ENCODE data around the gene CES2.
"Not testable (repeated sequence)": the region's sequence is repeated elsewhere in the genome, so short reads cannot be mapped to it uniquely, and the experiment has no call there.

Gene CES2, protein sequence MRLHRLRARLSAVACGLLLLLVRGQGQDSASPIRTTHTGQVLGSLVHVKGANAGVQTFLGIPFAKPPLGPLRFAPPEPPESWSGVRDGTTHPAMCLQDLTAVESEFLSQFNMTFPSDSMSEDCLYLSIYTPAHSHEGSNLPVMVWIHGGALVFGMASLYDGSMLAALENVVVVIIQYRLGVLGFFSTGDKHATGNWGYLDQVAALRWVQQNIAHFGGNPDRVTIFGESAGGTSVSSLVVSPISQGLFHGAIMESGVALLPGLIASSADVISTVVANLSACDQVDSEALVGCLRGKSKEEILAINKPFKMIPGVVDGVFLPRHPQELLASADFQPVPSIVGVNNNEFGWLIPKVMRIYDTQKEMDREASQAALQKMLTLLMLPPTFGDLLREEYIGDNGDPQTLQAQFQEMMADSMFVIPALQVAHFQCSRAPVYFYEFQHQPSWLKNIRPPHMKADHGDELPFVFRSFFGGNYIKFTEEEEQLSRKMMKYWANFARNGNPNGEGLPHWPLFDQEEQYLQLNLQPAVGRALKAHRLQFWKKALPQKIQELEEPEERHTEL

DNA sequence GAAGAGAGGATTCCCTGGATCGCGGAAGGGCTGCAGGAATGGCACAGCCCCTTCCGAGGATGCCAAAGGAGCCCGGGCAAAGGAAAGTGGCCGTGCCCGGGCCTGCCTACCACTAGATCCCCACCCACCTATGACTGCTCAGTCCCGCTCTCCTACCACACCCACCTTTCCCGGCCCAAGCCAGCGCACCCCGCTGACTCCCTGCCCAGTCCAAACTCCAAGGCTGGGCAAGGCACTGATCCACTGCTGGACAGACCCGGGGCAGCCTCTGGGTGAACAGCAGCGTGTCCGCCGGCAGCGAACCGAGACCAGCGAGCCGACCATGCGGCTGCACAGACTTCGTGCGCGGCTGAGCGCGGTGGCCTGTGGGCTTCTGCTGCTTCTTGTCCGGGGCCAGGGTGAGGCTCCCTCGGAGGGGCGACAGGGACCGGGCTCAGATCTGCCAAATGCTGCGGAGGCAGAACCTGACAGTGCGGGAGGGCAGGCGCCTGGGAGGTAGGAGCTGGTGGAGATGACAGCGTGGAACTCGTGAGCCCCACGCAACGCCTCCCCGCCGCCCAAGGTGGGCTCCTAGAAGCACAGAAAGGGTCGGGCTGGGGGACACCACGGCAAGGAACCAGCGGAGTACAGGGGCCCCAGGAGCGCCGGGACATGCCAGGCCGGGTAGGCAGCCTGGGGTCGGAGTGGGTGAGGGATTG lies at the start of gene CES2:
TSS of gene CES2 (plus strand) at position 203 of the 698 bp plus-strand sequence. CDS start at position 323, 120 bp downstream.
- DNase-seq = no peak

DNA sequence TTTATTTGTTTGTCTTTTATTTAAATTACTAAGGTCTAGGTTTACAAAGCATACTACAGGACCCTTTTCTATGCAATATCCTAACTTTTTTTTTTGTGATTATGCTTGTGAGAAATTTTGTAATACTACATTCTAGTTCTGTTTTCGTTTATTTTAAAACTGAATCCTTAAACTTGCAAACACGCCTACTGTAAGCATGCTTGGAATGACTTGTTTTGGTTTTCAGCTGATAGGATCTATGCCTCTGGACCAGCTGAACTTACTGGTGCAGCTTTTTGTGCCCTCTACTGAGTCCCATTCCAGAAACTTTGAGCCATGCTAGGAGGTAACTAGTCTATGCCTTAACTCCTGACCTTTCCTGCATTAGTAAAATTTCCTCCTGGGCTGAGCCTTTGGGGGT lies 49.0 kb upstream of the CES2 start:
- no peak for DNase-seq

DNA sequence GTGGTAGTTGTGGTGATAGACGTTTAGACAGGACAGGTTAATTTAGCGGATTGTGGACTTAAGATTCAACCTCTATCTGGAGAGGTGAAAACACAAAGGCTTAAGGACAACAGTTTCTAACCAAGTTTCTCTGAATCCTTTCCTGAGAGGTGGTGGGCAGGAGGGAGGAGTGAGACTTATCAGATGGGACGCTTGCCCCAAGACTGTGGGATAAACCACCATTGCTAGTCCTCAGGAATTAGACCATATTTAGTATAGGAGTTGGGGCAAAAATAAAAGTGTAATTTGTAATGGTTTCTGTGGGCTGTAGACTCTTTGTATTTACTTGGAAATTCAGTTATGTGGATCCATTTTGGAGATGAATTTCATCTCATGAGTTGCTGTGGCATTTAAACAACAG lies 48.4 kb upstream of the CES2 start:
- DNase-seq = no peak

DNA sequence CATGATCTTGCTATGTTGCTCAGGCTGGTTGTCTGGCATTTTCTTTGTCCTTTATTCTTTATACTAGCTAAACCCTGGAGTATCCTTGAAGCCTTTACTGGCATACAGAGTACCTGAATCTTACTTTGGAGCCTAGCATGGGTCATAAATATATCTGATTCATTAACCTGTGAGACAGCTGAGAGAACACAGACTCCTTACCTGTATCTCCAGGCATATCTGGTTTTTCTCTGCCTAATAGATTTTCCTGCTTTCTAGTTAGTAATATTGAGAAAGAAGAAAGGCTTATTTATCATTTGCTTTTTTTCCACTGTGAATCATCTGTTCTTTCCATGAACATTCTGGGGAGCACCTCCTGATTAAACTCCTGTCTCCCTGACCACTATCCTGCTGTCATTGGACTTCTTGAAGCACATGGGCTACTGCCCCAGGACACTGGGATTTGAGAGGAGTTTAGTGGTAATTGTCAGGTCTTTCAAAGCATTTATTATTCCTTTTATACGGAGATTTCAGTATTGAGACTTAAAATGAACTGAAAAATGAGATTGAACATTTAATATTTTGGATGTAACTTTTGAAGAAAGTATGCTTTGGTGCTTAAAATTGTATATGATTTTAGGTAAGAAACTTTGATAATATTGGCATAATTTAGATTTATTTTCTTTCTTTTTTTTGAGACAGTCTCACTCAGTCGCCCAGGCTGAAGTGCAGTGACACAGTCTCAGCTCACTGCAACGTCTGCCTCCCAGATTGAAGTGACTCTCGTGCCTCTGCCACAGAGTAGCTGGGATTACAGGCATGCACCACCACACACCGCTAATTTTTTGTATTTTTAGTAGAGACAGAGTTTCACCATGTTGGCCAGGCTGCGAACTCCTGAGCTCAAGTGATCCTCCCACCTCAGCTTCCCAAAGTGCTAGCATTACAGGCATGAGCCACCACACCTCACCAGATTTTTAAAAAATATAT lies 46.4 kb upstream of the CES2 start:
- no peak for DNase-seq

DNA sequence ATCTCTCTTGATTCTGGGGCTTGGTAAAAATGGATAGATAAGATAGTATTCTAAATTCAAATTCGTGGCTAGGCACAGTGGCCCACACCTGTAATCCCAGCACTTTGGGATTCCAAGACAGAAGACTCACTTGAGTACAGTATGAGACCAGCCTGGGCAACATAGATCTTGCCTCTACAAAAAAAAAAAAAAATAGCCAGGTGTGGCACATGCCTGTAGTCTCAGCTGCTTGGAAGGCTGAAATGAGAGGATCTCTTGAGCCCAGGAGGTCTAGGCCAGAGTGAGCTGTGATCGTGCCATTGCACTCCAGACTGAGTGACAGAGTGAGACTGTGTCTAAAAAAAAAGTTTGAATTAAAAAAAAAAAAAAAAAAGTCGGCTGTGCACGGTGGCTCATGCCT lies 45.7 kb upstream of the CES2 start:
- no peak for DNase-seq

DNA sequence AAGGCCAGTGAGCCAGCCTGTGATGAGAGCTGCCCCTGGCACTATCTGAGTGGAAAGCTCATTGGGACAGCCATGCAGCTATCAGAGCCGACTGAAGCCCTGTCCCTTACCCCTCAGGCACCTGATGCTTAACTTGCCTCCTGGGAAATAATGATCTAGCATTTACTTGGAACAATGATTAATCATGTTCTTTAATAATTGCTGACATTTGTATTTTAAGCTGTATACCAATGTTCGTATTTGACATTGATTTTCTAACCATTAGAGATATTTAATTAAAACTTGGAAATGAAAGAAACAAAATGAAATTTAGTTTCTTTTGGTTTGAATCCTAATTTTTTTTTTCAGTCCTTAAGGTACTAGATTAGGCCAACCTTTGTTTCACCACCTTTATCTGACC lies 44.5 kb upstream of the CES2 start:
- no peak for DNase-seq

DNA sequence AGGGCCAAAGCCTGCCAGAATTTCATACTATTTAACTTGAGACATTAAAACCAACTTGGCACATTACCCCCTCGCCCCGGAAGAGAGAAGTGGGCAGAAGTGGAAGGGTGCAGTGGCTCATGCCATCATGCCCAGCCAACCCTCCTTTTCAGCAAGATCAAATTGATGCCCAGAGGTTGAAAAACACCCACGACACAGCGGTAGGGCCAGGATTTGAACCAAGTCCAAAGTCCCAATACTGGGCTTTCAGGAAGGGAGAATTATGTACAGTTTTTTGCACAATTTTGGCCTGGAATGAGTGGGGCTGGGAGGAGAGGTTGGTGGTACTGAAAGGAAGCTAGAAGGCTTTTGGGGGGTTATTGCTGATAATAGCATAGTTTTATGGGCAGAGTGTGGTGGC lies 44.0 kb upstream of the CES2 start:
- DNase-seq = no peak

DNA sequence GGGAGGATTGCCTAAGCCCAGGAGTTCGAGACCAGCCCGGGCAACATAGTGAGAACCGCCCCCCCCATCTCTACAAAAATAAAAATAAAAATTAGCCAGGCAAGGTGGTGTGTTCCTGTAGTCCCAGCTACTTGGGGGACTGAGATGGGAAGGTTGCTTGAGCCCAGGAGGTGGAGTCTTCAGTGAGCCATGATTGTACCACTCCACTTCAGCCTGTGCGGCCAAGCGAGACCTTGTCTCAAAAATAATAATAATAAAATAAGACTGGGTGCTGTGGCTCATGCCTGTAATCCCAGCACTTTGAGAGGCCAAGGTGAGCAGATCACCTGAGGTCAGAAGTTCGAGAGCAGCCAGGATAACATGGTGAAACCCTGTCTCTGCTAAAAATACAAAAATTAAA lies 43.5 kb upstream of the CES2 start:
- no peak for DNase-seq

DNA sequence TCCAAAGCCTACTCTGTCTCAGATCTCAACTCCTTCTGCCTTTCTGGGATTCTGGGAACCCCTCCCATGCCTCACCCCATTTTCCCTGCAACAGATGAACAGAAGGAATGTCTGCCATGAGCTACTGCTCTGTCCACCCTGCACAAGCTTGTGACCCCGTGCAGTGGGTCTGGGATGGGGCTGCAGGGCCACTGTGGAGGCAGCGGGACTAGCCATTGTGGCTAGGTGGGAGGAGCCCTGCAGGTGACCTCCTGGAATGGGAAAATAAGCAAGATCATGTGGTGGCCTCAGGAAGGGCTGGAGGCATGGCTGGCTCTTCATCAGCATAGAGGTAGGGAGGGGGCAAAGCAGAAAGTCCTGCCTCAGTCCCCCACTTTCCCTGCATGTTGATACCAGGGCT lies 41.3 kb upstream of the CES2 start:
- no peak for DNase-seq

DNA sequence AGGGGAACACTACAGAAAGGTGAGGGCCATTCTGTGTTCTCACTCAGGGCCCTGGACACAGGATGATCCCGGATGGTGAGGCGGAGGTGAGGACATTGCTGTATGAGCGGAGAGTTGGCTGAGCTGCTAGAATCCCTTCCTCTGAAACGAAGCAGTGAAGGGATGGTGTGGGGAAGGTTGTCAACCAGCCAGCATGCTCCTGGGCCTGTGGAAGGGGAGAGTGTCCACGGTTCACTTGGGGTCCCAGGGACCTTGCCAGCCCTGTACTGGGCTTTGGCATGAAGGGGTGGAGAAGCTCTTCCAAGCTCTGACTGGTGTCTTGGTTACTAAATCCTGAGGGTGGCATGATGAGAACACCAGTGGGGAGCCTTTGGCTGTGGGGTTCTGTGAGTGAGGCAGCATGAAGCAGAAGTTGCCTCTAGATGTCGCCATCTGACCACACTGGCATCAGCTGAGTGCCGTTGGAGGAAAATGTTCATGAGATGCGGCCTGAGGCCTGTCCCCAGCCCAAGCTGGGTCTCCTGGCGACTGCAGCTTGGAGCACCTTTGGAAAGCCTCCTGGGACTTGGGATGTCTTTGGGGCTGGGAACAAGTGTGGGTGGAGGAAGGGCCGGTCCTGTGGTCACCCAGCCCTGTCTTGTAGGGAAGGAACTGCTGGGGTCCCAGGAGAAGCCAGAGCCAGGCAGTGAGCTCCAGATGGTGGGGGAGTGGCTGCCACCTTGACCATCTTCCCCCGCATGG lies 40.2 kb upstream of the CES2 start:
- DNase-seq = peak; percentile 62

DNA sequence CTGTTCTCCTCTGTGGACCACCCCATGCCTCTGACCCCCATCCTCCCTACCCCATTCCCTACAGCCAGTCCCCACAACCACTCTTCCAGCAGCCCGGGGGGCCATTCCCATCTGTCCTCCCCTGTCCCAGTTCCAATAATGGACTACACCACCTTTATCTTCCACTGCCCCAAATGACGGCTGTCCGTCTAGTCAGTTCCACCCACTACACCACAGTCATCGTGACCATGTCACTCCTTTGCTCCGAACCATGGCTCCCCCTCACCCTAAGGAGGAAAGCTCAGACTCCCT lies 39.7 kb upstream of the CES2 start:
- DNase-seq = no peak

DNA sequence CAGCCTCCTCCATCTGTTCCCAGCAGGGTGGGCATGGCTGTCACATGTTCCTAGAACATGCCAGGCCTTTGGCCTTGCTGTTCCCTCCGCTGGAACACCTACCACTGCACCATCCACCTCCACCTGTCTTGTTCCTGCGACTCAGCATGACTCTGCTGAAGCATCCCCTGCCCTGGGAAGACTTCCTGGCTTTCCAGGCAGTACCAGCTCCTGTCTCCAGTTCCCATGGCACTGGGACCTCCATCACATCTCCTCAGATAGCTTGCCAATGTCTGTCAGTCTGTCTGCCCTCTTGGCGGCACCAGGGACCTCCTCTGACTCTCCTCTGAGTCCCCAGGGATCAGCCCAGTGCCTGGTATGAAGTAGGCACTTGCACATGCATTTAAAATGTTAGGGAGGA lies 39.3 kb upstream of the CES2 start:
- no peak for DNase-seq

DNA sequence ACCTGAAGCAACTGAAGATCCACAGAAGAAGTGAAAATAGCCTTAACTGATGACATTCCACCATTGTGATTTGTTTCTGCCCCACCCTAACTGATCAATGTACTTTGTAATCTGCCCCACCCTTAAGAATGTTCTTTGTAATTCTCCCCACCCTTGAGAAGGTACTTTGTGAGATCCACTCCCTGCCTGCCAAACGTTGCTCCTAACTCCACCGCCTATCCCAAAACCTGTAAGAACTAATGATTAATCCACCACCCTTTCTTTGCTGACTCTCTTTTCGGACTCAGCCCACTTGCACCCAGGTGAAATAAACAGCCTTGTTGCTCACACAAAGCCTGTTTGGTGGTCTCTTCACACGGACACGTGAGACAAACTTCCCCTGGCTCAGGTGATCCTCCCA lies 38.6 kb upstream of the CES2 start:
- not testable (repeated sequence) for DNase-seq

DNA sequence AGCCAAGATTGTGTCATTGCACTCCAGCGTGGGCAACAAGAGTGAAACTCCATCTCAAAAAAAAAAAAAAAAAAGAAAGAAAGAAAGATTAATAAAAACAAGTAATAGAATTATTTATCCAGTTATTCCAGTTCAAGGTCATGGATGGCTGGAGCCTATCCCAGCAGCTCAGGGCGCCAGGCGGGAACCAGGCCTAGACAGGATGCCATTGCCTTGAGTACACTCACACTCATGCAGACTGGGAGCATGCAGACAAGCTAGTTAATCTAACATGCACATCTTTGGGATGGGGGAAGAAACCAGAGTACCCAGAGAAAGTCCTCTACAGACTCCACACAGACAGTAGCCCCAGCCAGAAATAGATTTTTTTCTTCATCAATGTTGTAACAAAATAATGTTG lies 37.1 kb upstream of the CES2 start:
- DNase-seq = no peak

DNA sequence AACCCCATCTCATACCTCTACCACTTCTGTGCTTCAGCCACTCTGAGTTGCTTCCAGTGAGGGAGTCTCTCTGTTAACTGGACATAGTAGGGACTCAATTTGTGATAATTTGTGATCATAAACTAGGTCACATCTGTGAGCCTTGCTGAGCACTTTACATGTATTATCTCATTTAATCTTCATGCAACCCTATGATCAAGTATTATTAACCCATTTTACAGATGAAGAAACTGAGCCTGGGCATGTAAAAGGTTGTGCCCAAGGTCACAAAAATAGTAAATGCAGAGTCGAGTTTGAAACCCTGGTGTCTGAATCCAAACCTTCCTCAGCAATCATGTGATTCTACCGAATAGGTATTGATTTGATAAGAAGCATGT lies 36.4 kb upstream of the CES2 start:
- no peak for DNase-seq

DNA sequence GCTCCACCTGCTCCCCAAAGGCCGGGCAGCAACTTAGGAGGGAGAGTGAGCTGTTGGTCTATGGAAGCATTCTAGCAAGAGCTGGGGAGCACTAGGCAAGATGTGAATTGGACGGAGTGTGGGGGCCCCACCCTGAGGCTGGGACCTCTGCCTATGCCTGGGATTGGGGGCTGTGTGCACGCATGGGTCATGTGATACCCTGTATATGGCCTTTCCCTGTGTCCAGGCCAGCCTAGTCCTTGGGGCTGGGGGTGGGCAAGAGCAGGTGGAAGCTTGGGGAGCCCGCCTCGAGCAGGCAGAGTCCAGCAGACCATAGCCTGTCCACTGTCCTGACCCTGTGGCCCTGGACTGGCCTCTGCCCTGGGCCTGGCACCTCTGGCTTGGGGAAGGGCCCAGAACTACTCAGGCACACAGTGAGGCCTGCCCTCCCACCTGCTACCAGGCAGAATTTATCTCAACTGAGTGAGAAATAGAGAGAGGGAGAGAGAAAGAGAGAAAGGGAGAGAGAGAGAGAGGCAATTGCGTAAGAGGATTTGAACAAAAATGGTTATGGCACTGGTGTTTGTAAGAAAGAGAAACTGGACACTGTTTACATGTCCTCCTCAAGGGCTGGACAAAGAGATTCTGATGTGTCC lies 35.9 kb upstream of the CES2 start:
- no peak for DNase-seq

DNA sequence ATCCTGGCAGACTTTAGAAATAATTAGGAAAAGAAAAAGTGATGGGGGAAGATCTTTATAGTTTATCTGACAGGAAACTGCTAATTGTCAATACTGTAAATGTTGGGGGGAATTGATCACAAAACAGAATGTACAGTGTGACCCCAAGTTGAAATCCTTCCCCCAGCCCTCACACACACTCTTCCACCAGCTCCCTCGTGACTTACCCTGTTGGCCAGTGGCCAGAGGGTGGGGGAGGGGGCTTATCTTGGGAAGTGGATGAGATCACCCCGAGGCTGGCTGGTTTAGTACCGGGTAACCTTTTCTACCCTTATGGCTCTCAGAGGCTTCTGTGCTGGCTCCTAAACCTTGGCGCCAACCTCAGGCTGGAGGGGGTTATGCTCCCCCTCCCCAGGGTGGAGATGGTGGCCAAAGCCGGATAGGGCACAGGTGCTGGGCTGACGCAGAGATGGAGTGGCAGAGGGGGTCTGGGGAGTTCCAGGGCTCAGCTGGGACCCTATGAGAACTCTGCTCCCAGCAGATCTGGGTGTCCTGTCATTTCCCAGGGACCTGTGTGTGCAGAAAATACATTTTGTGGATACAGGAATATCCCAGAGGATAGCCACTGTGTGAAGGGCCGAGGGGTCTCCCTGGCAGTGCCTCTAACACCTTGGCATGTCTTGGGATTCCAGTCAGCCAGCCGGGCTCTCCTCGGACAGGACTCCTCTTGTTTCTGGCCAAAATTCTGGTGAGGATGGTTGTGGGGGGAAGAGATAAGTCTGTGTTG lies 35.2 kb upstream of the CES2 start:
- DNase-seq = no peak

DNA sequence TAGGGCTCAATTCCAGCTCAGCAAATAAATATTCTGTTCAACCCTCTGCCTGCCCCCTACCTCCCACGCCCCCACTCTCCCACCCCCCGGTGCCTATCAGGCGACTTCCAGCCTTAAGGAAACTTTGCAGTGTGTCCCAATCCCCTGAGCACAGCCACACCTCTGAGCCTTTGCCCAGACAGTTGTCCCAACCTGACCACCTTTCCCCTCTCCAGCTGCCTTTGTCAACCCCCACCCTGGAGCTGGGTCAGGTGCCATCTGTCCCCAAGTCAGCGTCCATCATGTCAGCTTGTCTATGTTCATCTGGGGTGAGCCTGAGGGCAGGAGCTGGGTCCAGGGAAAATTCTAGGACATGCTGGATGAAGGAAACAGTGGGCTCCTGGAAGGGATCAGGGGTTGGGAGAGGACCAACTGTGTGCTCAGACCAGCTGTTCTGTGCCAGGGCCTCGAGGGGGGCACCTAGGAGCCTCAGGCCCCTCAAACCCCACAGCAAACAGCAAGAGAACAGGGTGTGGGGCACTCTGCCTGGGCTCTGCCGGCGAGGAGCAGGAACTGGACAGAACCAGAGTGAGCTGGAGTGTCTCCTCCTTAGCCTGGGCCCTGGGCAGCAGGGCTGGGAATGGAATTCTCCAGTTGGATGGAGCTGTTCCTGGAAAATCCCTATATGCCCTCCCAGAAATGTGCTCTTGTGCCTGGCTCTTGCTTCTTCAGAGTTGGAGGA lies 34.4 kb upstream of the CES2 start:
- DNase-seq = no peak

DNA sequence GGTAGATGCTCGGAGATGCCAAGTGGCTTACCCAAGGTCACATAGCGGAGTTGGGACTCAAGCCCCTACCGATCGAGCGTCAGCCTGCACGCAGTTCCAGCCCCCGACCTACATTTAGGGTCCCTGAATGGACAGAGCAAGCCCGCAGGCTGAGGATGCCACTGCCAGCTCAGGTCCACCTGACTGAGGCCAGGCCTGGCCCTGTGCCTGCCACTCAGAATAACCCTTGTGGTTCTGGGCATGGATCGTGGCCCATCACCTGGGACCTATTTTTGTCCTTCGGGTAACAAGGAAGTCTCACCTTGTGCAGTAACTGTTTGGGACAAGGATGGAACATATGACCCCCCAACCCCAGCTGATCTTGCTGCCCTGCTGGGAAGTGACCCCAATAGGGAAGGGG lies 33.7 kb upstream of the CES2 start:
- no peak for DNase-seq

All from stimulated activated CD4-positive, alpha-beta T cell treated with anti-CD3 and anti-CD28 coated beads, Interleukin-1b, Interleukin-23, amount 100 ng/mL, for 48 hours (primary cell).